Ishikawa (cell line): Measurements from ENCODE around the gene TRAPPC8.

Source experiments
- CREB1 ChIP-seq: IDR thresholded peaks from 2 replicates; pipeline ENCODE4 v1.6.1; 2012; ENCODE audit warnings: low read depth
- EGR1 ChIP-seq: IDR thresholded peaks from 2 replicates; pipeline ENCODE4 v1.6.1; 2012
- EP300 ChIP-seq: IDR thresholded peaks from 2 replicates; pipeline ENCODE4 v1.6.1; 2012; ENCODE audit warnings: borderline replicate concordance
- FOXM1 ChIP-seq: IDR thresholded peaks from 2 replicates; pipeline ENCODE4 v1.6.1; 2012; ENCODE audit warnings: low read depth, borderline replicate concordance
- RAD21 ChIP-seq: IDR thresholded peaks from 2 replicates; pipeline ENCODE4 v1.6.1; 2012; ENCODE audit warnings: low read depth
- TAF1 ChIP-seq: IDR thresholded peaks from 2 replicates; pipeline ENCODE4 v1.6.1; 2012; ENCODE audit warnings: low read depth, mild to moderate bottlenecking
- TCF12 ChIP-seq: IDR thresholded peaks from 2 replicates; pipeline ENCODE4 v1.6.1; 2012; ENCODE audit warnings: low read depth
- ZBTB7A ChIP-seq: IDR thresholded peaks from 2 replicates; pipeline ENCODE4 v1.6.1; 2012; ENCODE audit warnings: low read depth
- TF ChIP-seq, protein P1 (sequence below): IDR thresholded peaks from 2 replicates; pipeline ENCODE4 v1.6.1; 2012
- TF ChIP-seq, protein P2 (sequence below): IDR thresholded peaks from 2 replicates; pipeline ENCODE4 v1.6.1; 2012; ENCODE audit warnings: low read depth, mild to moderate bottlenecking
- TF ChIP-seq, protein P3 (sequence below): IDR thresholded peaks from 2 replicates; pipeline ENCODE4 v1.6.1; 2012

DNA sequence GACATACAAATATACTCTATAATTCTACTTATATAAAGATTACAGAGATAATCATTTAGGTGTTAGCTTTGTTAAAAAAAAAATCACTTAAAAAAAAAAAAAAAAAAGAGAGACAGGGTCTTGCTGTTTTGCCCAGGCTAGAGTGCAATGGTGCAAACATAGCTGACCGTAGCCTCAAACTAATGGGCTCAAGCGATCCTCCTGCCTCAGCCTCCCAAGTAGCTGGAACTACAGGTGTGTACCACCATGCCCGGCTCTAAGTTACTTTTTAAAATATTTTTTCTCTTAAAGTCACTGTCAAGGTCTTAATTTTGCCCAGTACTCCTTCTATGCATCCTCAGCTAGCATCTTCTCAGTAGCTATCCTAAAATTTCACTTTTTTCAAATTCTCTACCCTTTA is 105.0 kb downstream of the TRAPPC8 start:
- TF ChIP-seq FOXM1, result no peak
- no peak for TF ChIP-seq CREB1
- no peak for TF ChIP-seq EP300
- TF ChIP-seq, protein P1, sequence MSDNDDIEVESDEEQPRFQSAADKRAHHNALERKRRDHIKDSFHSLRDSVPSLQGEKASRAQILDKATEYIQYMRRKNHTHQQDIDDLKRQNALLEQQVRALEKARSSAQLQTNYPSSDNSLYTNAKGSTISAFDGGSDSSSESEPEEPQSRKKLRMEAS, result no peak
- TF ChIP-seq, protein P2, sequence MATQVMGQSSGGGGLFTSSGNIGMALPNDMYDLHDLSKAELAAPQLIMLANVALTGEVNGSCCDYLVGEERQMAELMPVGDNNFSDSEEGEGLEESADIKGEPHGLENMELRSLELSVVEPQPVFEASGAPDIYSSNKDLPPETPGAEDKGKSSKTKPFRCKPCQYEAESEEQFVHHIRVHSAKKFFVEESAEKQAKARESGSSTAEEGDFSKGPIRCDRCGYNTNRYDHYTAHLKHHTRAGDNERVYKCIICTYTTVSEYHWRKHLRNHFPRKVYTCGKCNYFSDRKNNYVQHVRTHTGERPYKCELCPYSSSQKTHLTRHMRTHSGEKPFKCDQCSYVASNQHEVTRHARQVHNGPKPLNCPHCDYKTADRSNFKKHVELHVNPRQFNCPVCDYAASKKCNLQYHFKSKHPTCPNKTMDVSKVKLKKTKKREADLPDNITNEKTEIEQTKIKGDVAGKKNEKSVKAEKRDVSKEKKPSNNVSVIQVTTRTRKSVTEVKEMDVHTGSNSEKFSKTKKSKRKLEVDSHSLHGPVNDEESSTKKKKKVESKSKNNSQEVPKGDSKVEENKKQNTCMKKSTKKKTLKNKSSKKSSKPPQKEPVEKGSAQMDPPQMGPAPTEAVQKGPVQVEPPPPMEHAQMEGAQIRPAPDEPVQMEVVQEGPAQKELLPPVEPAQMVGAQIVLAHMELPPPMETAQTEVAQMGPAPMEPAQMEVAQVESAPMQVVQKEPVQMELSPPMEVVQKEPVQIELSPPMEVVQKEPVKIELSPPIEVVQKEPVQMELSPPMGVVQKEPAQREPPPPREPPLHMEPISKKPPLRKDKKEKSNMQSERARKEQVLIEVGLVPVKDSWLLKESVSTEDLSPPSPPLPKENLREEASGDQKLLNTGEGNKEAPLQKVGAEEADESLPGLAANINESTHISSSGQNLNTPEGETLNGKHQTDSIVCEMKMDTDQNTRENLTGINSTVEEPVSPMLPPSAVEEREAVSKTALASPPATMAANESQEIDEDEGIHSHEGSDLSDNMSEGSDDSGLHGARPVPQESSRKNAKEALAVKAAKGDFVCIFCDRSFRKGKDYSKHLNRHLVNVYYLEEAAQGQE, result no peak
- no peak for TF ChIP-seq EGR1
- TF ChIP-seq, protein P3, sequence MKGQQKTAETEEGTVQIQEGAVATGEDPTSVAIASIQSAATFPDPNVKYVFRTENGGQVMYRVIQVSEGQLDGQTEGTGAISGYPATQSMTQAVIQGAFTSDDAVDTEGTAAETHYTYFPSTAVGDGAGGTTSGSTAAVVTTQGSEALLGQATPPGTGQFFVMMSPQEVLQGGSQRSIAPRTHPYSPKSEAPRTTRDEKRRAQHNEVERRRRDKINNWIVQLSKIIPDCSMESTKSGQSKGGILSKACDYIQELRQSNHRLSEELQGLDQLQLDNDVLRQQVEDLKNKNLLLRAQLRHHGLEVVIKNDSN, result no peak
- TF ChIP-seq RAD21, result no peak
- no peak for TF ChIP-seq TAF1
- TF ChIP-seq ZBTB7A, result no peak
- no peak for TF ChIP-seq TCF12
